GM18499 (cell line): Measurements from ENCODE around the gene RGS9BP.
"Not testable (repeated sequence)": the region's sequence is repeated elsewhere in the genome, so short reads cannot be mapped to it uniquely, and the experiment has no call there.

Source experiments
- ATAC-seq: cut with Tn5 transposase; IDR thresholded peaks from one replicate; pipeline ENCODE4 v1.9.1; 2021; ENCODE audit warnings: moderate number of reproducible peaks; ENCODE audit not compliant: insufficient read depth, unreplicated experiment

RGS9BP gene

GRCh38 chr19:32693151-32694108, 17.8 kb downstream of the RGS9BP start:
- ATAC-seq = not testable (repeated sequence)

- not testable (repeated sequence) for ATAC-seq
Observed at GRCh38 chr19:32694316-32694715, 18.7 kb downstream of the RGS9BP start.

GRCh38 chr19:32694851-32695250, 19.2 kb downstream of the RGS9BP start:
- ATAC-seq = not testable (repeated sequence)

- not testable (repeated sequence) for ATAC-seq
Observed at GRCh38 chr19:32695506-32695905, 19.9 kb downstream of the RGS9BP start.

GRCh38 chr19:32696771-32697170, 21.1 kb downstream of the RGS9BP start:
- not testable (repeated sequence) for ATAC-seq

GRCh38 chr19:32700129-32700528, 24.5 kb downstream of the RGS9BP start:
- ATAC-seq = not testable (repeated sequence)

GRCh38 chr19:32702010-32702409, 26.4 kb downstream of the RGS9BP start:
- no peak for ATAC-seq

GRCh38 chr19:32704006-32704405, 28.4 kb downstream of the RGS9BP start:
- ATAC-seq = not testable (repeated sequence)

- no peak for ATAC-seq
Observed at GRCh38 chr19:32708457-32708856, 32.8 kb downstream of the RGS9BP start.

- ATAC-seq = no peak
Observed at GRCh38 chr19:32709032-32709431, 33.4 kb downstream of the RGS9BP start.

- no peak for ATAC-seq
Observed at GRCh38 chr19:32711747-32712146, 36.1 kb downstream of the RGS9BP start.

- not testable (repeated sequence) for ATAC-seq
Observed at GRCh38 chr19:32716203-32716602, 40.6 kb downstream of the RGS9BP start.

- no peak for ATAC-seq
Observed at GRCh38 chr19:32717496-32717895, 41.8 kb downstream of the RGS9BP start.

GRCh38 chr19:32718286-32718685, 42.6 kb downstream of the RGS9BP start:
- no peak for ATAC-seq

- no peak for ATAC-seq
Observed at GRCh38 chr19:32719611-32720059, 44.0 kb downstream of the RGS9BP start, which contains the start of gene TDRD12. Gene TDRD12 (plus strand): TSS chr19:32719767. CDS start chr19:32720073, 306 bp downstream.

- ATAC-seq = no peak
Observed at GRCh38 chr19:32720216-32720935, 44.7 kb downstream of the RGS9BP start.

GRCh38 chr19:32720936-32721250, 45.2 kb downstream of the RGS9BP start:
- ATAC-seq = no peak
